NT2/D1 (cell line): ENCODE data around the gene DNAL4.

Source experiments
- SUZ12 ChIP-seq: IDR thresholded peaks from 2 replicates; pipeline ENCODE4 v1.6.1; 2011; ENCODE audit not compliant: insufficient read length, insufficient read depth; ENCODE audit errors: extremely low read depth
- YY1 ChIP-seq: IDR thresholded peaks from 2 replicates; pipeline ENCODE4 v1.6.1; 2011; ENCODE audit not compliant: insufficient read length, insufficient read depth

- TF ChIP-seq SUZ12, result no peak
- TF ChIP-seq YY1, result no peak
Measured at GRCh38 chr22:38744981-38745380, 49.0 kb downstream of the DNAL4 start.
